NCI-H2029 treated with DMSO at 0.1 percent for 48 hours (cell line): Measurements from ENCODE around the gene IL17RA.
"Not testable (repeated sequence)": the region's sequence is repeated elsewhere in the genome, so short reads cannot be mapped to it uniquely, and the experiment has no call there.

Experiments used
- DNase-seq: peaks from one replicate; lab custom pipeline; 2025; lab: John Stamatoyannopoulos, UW

Gene IL17RA

DNA sequence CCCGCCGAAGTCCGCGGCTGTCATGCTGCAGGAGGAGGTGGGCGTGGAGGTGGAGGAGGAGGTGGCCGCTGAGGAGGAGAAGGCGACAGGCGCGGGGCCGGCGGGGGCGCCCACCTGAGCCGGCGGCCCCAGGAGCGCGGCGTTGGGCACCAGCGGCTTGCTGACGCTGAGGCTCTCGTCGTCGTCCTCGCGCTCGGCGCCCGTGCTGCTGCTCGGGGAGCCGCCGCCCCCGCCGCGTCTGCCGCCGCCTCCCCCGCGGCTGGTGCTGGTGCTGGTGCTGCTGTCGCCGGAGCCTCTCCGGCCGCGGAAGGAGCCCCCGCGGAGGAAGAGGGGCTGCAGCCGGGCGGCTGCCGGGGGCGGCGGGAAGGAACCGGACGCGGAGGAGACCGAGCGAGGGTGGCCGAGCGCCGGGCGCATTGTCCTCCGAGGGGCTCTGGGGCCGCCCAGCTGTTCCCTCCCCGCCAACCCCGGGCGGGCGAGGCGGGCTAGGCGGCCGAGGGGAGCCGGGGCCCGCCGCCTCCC, 36.0 kb downstream of the IL17RA start:
- no peak for DNase-seq

DNA sequence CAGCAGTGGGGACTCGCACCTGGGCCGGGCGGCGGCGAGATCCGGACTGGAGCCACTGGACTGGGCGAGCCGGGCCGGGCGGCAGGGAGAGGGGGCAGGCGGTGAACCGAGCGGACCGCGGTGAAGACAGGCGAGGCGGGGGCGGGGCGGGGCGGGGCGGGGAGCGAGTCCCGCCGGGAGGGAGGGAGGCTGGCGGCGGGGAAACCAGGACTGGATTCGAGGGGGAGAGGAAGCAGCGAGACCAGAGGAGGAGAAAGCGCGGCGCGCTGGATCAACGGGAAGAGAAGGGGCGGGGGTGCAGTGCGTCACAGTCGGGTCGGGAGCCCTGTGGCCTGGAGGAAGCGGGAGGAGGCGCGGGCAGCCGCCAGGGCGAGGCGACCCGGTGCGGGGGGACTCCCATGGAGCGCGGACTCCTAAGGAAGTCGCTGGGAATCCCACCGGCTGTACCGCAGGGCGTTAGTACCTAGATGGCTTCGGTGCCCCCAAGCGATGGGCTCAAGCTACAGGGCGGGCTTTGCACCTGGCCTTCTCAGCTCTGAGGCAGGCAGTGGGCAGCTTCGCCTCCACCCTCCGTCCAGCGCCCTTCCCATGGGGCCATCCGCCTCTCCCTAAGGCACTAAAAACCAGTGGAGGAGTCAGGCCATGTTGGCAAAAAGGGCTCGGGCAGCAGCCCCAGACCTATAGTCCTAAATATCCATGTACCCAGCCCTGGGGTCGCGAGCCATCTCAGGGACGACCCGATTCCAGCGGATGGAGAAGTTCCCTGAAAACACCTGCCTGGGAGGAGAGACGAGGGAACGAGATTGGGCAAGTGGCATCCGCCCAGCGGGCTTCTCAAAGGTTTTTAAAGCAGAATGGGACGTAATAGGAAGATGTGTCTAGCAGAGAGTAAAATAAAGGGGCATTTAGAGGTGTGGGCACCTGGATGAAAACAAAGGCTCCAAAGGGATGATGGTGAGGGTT, 36.7 kb downstream of the IL17RA start, which contains the start of gene TMEM121B:
Gene TMEM121B, minus strand, starts transcription at position 128 of the 963 bp plus-strand sequence. CDS start 233 bp downstream, outside the sequence.
- peak; percentile 60 for DNase-seq

DNA sequence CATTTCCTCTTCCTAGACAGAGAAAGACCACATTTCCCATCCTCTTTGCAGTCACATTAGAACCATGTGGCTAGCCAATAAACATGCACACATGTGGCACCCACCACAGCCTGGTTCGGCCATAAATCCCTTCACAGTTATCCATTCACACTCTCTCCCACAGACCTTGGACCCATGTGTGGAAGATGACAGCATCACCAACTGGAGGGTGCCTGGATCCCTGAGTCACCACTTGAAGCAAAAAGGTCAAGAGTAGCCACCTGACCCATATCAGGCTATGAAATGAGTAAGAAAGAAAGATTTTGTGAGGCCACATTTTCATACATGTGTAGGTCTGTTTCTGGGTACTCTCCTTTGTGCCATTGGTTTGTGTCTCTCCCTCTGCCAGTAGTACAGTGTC, 45.4 kb downstream of the IL17RA start:
- no peak for DNase-seq

DNA sequence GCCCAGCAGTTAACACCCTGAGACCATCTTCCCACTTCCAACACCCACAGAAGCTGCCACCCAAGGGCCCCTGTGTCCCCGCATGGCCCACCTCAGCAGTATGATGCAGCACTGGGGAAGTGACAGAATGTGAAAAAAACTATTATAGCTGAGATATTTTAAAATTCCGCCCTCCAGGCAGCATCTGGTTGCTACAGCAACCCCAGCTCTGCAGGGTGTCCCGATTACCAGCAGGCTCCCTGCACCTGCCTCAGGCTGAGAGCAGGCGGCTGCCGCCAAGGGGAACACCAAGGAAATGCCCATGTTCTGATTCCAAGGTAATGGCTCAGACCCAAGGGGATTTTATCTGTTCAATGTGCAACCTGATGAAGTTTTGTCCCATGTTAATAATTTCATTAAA, 46.9 kb downstream of the IL17RA start:
- DNase-seq: no peak

DNA sequence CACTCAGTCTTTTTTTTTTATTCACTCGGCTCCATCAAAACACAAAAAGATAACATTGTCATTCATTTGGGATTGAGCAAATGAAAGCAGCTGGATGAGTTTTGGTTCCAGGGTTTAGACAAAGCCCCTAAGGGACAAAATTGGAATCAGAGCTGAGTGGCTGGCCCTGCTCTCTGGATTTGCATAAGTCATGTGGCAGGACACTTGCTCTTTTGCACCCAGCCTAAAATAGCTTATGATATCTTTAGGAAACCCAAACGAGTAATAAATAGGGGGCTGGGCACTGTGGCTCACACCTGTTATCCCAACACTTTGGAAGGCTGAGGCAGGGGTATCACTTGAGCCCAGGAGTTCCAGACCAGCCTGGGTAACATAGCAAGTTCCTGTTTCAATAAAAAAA, 47.3 kb downstream of the IL17RA start:
- no peak for DNase-seq

DNA sequence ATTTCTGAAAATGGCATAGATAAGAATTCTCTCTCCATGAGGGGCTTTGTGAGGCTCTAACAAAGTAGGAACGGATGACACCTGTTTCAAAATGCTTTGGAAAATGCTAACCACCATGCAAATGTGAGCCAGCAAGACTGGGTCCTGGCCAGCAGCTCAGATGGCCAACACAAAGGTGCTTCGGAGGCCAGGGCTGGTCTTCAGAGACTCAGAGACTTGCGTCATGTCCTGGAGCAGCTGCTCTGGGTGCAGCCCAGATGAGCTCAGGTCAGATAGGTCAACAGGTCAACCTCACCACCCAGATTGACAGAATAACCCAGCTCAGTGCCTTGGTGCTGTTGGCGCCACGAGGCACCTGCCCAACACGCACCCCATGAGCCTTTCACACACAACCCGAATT, 48.3 kb downstream of the IL17RA start:
- no peak for DNase-seq

DNA sequence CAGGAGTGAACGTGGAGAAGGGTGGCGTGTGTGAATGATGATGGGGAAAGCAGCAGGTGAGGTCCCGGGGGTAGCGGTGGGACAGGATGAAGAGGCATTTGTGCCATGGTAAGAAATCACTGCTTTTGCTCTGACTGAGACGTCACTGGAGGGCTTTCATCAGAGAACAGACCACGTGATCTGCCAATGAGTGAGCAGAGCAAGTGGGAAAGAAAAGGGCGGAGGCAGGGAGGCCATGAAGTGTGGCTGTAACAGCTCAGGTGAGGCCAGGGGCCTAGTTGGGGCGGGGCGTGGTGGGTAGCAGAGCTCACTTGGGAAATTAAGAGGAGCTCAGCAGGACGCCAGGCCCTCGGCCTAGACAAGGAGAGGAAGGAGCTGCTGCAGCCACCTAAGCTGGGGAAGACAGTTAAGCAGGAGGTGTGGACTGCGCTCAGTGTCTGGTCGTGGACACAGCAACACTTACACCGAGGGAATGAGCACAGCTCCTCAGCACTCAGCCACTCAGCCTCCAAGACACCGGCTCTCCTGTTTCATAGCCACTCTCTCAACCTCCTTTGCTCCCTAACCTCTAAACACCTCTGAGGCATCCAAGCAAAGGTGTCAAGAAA, 50.5 kb downstream of the IL17RA start:
- no peak for DNase-seq

DNA sequence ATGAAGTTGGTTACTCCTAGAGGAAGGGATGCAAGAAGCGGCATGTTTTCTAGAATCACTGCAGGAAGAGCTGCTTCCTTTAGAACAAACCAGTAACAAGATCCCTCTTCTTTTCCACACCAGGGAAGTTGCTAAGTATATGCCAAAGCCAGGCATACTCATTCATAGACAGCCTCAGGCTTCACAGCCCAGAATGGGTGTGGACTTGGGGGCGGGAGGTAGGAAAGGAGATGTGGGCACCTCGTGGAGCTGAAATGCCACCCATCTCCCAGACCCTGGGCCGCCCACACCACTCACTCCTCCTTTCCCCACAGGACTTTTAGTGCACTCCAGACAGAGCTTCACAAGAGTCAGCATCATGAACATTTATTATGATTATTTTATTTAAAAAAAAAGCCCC, 52.4 kb downstream of the IL17RA start:
- no peak for DNase-seq

DNA sequence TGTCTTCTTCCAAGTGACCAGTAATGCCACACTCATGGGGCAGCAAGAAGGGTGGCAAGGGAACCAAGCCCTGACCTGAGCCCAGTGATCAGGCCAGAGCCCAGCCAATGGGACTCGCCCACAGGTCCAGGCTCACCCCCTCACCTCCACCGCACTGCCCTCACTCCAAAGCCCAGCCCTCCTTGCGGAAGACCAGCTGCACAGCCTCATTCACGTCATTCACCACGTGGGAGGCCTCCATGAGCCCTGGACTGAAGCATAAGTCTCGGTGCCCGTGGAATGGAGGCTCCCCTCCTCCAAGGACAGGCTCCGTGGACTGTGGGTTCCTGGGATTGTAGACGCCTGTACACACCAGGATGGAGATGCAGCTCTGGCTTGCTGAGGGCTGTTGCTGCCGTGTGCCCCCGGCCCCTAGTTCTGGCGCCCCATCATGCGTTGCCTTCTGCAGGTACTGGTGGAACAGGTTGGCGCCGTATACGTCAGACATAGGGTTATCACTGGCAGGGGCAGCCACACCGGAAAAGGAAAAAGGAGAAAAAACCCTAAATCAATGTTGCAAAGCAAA, 53.1 kb downstream of the IL17RA start:
- no peak for DNase-seq

DNA sequence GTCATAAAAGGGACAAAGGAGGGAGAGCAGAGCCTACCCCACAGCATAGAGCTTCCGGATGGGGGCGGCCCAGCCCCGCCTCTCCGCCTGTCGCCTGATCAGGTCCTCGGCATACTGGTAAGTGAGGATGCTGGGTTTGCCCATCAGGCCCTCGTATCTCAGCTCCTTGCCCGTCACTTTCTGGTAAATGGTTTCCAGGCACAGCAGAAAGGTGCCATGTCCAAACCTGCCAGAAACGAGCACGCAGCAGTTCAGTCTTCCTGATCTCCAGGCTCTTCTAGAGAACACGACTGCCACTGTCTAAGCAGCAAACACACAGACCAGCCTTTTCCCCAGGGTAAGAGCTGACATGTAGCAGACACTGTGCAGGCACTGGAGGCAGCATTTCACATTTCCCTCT, 53.7 kb downstream of the IL17RA start:
- DNase-seq: no peak

DNA sequence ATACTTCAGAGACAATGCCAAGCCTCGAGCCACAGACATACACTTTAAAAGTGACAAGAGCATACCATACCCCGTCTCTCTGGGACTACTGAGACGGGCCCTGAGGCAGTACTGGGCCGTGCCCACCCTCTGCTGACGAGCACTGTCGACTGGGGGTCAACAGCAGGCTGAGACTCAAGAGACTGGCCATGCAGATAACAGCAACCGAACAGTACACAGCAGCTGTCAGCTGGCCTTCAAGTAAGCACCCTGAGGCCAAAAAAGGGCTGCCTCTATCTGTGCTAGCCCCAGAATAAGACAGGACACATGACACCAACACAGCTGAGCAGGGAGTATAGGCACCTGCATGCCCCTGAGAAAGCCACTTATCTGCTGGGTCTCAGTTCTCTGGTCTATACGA, 55.2 kb downstream of the IL17RA start:
- no peak for DNase-seq

DNA sequence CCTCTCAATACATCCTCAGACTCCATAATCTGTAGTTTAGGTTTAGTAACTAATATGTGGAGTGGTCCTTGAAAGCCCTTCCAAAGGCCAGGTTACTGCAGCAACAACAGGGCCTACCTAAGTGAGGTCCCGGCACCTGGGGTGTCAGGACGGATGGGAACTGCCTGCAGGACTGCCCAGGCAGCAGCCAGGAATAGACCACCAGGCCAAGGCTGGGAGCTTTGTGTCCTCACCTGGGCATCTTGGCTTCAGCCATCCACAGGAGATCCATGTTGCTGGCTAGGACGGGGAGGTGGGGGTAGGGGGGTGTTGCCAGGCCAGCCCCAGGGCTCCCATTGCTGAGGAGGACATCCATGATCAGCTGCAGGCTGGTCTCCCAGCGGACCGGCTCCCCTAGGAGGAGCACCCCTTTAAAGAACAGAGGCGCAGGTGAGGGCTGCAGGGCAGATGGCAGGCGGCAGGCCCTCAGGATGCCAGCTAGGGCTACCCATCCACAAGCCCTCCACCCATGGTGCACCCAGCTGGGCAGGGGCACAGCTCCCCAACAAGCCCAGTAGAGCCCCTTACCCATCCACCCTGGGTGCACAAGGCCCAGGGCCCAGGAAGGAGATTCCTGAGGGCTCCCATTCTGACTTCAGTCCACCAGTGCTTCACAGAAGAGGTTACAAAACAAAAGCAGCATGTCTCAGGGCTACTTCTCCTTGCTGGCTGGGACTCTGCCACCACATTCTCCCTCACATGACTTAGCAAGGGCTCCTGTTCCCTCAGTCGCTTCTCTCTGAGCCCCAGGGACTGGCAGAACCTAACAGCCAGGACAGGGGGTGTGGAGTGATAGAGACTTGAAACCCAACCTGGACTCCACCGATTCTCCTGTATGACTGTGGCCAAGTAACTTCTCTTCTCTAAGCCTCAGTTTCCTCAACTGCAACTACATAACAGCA, 56.3 kb downstream of the IL17RA start:
- no peak for DNase-seq

DNA sequence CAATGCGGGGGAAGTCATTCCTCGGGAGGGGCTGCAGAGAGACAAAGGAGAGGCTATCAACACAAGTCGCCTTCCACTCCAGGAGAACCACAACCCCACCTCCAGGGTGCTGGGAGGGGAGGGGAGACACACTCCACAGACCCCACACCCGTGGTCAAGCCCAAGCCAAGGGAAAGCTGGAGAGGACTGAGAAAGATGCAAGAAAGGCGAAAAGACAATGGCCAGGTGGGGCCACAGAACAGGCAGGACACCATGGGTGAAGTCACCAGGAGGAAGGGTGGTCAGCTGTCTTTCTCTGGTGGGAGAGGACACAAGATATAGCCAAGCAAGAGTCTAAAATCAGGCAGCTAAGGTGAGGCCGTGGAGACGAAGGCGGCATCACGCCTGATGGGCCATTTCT, 58.3 kb downstream of the IL17RA start:
- no peak for DNase-seq

DNA sequence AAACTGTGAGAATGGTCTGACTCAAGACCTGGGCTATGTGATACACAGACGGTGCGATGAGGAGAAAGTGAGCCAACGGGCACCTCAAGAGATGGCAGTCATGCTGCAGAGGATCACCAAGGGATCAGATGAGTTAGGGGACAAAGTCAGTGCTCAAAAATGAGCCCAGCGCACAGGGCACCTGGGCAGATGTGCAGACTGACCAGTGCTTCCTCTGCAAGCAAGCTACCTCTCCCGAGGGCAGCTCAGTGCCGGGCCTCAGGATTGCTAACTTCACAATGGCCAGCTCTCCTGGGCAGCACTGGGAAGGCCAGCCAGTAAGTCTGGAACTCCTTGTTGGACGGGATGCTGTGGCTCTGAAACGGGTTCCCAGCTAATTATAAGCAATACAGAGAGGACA, 59.0 kb downstream of the IL17RA start:
- no peak for DNase-seq

DNA sequence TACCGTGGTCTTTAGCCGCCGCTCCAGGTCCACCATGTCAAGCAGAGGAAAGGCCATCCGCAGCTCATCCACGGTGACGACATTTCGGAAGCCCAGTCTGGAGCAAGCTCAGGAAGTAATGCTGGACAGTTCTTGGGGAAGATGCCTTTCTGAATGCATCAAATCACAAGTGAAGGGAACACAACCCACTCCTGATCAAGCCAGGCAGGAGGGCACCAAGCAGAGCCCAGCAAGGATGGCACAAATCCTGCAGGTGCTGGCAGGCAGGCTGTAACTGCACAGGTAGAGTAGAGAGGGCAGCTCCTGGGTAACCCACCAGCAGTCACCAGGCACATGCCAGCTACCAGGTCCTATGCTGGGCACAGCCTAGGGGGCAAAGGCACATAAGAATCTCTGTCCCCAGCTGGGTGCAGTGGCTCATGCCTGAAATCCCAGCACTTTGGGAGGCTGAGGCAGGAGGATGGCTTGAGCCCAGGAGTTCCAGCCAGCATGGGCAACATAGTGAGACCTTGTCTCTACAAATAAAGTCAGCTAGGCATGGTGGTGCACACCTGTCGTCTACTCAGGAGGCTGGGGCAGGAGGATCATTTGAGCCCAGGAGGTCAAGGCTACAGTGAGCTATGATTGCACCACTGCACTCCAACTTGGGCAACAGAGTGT, 60.4 kb downstream of the IL17RA start:
- DNase-seq: no peak

DNA sequence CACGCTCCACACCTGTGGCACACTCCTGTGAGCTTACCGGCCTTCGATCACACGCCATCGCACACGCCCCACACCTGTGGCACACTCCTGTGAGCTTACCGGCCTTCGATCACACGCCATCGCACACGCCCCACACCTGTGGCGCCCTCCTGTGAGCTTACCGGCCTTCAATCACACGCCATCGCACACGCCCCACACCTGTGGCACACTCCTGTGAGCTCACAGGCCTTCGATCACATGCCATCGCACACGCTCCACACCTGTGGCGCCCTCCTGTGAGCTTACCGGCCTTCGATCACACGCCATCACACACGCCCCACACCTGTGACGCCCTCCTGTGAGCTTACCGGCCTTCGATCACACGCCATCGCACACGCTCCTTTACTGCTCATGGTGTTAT, 62.7 kb downstream of the IL17RA start:
- DNase-seq: not testable (repeated sequence)

DNA sequence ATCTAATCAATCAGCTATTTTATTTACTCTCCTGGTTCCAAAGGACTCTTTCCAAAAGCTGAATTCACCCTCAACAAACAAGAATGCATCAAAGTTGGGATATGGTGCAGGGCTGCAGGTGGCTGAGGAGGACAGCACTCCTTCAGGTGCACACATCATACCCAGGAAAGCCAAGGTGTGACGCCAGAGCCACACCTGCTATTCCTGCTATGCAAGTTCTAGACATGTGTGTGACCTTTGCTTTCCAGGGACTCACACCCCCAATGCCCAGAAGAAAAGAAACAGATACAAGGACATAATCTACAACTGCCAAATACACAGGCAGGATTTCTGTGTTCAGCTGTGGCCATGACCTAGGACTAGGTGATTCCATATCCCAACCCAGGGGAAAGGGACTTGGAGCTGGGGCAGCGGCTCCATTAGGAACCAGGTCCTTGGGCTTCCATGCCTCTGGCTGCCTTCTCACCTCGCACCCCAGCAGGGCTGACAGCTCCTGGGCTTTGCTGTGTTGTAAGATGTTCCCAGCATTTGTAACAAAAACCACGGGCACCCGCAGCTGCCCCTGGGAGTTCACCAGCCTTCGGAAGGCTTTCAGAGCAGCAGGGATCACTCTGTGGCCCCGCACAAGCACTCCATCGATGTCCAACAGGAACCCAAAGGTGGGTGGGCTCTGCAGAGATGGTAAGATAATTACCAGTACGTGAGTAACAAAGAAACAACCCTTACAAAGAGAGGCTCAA, 64.4 kb downstream of the IL17RA start:
- DNase-seq: no peak

DNA sequence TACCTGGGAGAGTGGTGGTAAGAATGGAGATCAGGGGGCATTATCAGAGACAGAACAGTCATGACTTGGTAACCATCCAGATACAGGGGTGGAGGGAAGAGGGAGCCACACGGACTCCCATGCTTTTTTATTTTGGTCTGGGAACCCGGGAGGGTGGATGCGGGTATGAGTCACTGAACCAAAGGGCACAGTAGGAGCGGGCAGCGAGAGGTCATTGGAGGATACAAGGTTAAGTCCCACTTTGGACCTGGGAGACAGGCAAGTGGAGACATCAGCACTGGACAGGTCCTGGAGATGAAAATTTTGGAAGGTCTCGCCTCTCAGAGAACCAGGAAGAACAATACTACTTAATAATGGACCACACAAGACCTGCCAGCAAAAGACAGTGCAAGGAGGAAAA, 67.5 kb downstream of the IL17RA start:
- no peak for DNase-seq

DNA sequence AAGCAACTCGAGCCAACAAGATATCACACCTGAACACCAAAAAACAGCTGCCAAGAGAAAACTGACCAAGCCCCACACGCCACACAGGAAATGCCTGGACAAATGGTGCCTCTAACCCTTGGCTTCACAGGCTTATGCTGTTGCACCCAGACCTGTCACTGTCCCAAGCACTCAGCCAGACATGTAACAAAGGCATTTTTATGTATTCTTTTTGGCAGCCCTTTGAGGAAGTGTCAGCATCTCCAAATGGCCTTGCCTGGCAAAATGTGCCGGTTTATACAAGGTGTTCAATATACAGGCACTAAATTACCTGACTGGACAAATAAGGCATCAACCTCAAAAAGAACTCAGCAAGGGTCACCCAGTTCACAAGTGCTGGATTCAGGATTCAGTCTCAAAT, 68.2 kb downstream of the IL17RA start:
- DNase-seq: peak; percentile 51

DNA sequence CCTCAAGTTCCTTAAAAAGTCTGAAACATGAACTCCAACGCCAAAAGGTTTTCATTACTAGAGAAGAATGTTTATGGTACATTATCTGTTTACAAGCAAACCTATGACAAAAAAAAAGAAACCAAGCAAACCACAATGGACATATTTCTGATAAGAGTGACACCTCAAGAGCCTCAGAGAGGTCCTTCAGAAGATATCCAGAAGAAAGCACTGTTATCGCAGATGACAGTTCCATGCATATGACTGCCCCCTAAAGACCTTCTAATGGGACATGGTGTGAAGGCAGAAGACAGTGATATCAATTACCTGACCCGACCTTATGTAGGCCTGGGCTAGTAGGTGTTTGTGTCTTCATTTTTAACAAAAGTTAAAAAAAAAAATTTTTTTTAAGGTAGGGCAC, 71.1 kb downstream of the IL17RA start:
- DNase-seq: no peak
